ENCODE results near the gene ZYX.

GRCh38 chr7:143374561-143374960, 6.6 kb upstream of the ZYX start:
- TF ChIP-seq CTCF (IDR thresholded peaks at IDR 0.05; ENCODE audit: insufficient read depth, low read length) (no peak), REST (IDR thresholded peaks at IDR 0.05; ENCODE audit: insufficient replicate concordance, low read depth) (no peak), GABPA (IDR thresholded peaks at IDR 0.05; ENCODE audit: low read depth) (no peak), POLR2AphosphoS5 (IDR thresholded peaks at IDR 0.05; ENCODE audit: low read depth) (no peak), SPI1 (IDR thresholded peaks at IDR 0.05; ENCODE audit: borderline replicate concordance, low read depth) (peak; percentile 88)
